A172 (cell line): ENCODE measurements around the gene PIK3C2G. TPM values are rescaled to one million over a fixed set of nuclear protein-coding genes. Genes with fewer than 3 reads are reported as not detected.

ENCODE experiments used
- DNase-seq: peaks from one replicate; pipeline ENCODE4 v3.0.0-alpha.2; 2015; ENCODE audit warnings: low spot score
- total RNA-seq: library from RNA; depleted of rRNA; stranded (reverse); fragments of >200 nt; shearing (Covaris generic); gene quantifications from 2 replicates; pipeline ENCODE4 v1.2.3, GENCODE V29; 2014

PIK3C2G gene
- total RNA-seq, 1 experiment from 2014 or later, result not detected

GRCh38 chr12:18345021-18345735 lies 83.9 kb downstream of the PIK3C2G start:
- DNase-seq, result no peak

- DNase-seq, result no peak
Measured at GRCh38 chr12:18352312-18352711, 91.0 kb downstream of the PIK3C2G start.

- no peak for DNase-seq
Measured at GRCh38 chr12:18355429-18355828, 94.1 kb downstream of the PIK3C2G start.

GRCh38 chr12:18358077-18358476 lies 96.8 kb downstream of the PIK3C2G start:
- DNase-seq, result no peak

GRCh38 chr12:18358930-18359329 lies 97.6 kb downstream of the PIK3C2G start:
- DNase-seq, result no peak

GRCh38 chr12:18361433-18361832 lies 100.1 kb downstream of the PIK3C2G start:
- no peak for DNase-seq

GRCh38 chr12:18363321-18363720 lies 102.0 kb downstream of the PIK3C2G start:
- DNase-seq, result no peak

GRCh38 chr12:18368594-18368993 lies 107.3 kb downstream of the PIK3C2G start:
- no peak for DNase-seq

GRCh38 chr12:18373181-18373580 lies 111.9 kb downstream of the PIK3C2G start:
- DNase-seq, result peak; percentile 30

- DNase-seq, result no peak
Measured at GRCh38 chr12:18375131-18375530, 113.8 kb downstream of the PIK3C2G start.

- DNase-seq, result no peak
Measured at GRCh38 chr12:18375583-18375982, 114.3 kb downstream of the PIK3C2G start.

- peak; percentile 3 for DNase-seq
Measured at GRCh38 chr12:18382236-18382885, 121.0 kb downstream of the PIK3C2G start.

GRCh38 chr12:18383203-18383602 lies 121.9 kb downstream of the PIK3C2G start:
- DNase-seq, result peak; percentile 74

- no peak for DNase-seq
Measured at GRCh38 chr12:18387706-18388105, 126.4 kb downstream of the PIK3C2G start.

- no peak for DNase-seq
Measured at GRCh38 chr12:18389820-18390219, 128.5 kb downstream of the PIK3C2G start.

GRCh38 chr12:18391151-18391550 lies 129.8 kb downstream of the PIK3C2G start:
- no peak for DNase-seq

- DNase-seq, result no peak
Measured at GRCh38 chr12:18394742-18395141, 133.4 kb downstream of the PIK3C2G start.

- DNase-seq, result no peak
Measured at GRCh38 chr12:18400186-18400585, 138.9 kb downstream of the PIK3C2G start.

GRCh38 chr12:18402872-18403611 lies 141.7 kb downstream of the PIK3C2G start:
- DNase-seq, result no peak

GRCh38 chr12:18411453-18411852 lies 150.1 kb downstream of the PIK3C2G start:
- no peak for DNase-seq

GRCh38 chr12:18414671-18415070 lies 153.4 kb downstream of the PIK3C2G start:
- no peak for DNase-seq

GRCh38 chr12:18415227-18415626 lies 153.9 kb downstream of the PIK3C2G start:
- DNase-seq, result no peak

GRCh38 chr12:18416412-18416811 lies 155.1 kb downstream of the PIK3C2G start:
- no peak for DNase-seq
